GM21515 (cell line): ENCODE data around the gene DHPS.
A peak's percentile ranks its signal among the peaks of the same experiment; 100 is the strongest.
"Not testable (repeated sequence)": the region's sequence is repeated elsewhere in the genome, so short reads cannot be mapped to it uniquely, and the experiment has no call there.

Experiments
- ATAC-seq: cut with Tn5 transposase; IDR thresholded peaks from one replicate; pipeline ENCODE4 v1.9.1; 2021; ENCODE audit not compliant: unreplicated experiment

The DHPS gene

DNA sequence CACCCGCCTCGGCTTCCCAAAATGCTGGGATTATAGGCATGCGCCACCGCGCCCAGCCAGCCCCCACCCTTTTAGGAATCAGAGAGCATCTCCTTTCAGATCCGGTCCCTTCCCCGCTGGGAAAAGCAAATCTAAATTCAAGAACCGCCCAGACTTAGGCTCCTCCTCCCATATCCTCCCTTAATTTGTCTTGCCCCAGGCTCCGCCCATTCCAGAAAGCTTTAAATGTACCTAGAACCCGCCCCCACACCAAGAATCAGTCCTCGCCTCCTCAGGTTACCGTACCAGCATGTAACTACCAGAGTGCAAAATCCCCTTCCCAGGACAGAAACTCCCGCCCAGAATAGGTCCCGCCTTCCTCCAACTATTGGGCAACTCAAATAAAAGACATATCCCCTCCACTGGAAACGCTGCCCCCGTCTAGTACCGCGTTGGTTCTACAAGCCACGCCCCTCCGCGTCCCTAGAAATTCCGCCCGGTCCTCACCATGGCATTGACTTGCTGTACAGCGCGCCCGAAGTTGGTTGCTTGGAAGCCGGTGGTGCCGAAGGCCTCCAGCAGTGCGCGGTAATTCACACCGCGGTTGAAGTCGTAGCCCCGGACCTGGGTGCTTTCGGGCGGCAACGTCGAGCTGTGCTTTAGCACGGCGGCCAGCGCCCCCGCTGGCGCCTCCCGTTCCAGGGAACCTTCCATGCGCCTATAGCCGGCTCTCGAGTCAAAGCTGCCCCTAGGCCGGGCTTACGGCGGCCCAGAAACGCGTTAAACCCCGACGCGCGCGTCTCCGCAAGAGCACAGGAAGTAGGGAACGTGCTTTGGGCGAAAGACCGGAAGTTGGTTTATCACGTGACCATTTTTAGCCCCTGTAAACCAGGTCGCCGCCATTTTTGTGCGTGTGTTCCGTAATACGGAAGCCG, at the start of gene DHPS:
Gene DHPS (minus strand): TSS at position 807 of the 914 bp plus-strand sequence. CDS start 114 bp downstream, at position 693.
- peak; percentile 54 for ATAC-seq

DNA sequence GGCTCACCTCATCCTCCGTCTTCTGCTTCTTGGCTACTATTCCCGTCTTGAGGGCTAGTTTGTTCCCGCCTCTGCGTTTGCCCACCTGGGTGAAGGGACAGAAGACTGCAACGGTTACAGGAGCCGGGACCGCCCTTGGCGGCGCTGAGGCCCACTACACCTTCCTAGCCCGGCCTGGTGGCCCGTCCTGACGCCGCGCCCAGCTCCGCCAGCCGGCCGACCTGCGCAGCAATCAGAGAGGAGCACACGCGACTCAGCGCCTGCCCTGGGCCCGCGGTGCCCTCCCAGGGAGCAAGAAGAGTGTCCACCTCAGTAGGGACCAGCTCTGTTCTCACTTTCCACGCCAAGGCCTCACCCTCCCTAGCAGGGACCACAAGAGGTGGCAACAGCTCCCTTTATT, 49.7 kb upstream of the DHPS start:
- no peak for ATAC-seq

DNA sequence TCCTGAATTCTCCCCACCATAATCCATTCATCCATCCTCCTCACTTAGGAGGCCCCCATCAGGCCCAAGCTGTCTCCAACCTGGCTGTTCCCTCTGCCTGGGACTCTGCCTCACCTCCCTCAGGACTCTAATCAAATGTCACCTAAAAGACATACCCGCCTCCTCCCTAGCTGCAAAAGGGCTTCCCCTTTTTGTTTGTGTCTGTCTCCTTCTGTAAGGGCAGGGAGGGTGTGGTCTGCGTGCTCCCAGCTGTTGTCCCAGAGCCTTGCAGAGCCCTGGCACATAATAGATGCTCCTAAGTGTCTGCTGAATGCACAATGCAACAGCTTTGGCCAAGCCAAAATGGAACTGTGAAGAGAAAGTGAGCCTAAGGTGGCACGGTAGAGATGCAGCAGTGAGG, 48.4 kb upstream of the DHPS start:
- ATAC-seq = no peak

DNA sequence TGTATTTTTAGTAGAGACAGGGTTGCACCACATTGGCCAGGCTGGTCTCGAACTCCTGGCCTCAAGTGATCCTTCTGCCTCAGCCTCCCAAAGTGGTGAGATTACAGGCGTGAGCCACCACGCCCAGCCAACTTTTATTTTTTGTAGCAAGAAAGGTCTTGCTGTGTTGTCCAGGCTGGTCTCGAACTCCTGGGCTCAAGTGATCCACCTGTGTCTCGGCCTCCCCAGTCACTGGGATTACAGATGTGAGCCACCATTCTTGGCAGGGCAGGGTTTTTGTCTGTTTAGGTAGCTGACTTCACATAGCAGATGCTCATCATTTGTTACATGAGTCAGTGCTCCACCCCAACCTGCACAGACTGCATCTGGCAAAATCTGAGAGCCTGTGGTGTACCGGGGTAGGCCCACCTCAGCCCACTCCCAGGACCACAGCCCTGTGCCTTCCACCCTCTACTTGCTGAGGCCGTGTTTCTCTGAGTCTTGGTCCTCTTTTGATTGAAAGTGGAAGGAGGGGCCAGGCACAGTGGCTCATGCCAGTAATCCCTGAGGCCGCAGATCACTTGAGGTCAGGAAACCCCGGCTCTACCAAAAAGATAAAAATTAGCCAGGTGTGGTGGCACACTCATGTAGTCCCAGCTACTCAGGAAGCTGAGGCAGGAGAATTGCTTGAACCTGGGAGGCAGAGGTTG, 46.2 kb upstream of the DHPS start:
- ATAC-seq = no peak

DNA sequence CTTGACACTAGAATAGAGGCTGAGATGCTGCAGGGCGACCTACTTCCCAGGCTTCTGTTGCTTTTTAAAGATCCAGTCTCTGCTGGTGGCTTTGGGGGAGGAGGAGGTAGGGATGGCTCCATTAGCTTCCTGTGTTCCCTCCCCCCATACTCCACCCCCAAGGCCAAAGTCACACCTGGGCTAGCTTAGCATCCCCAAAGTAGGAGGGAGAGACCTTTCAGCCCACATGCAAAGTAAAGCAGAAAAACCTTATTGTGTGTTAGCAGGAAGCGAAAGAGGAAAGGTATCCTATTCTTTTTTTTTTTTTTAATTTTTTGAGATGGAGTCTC, 45.3 kb upstream of the DHPS start:
- ATAC-seq = no peak

DNA sequence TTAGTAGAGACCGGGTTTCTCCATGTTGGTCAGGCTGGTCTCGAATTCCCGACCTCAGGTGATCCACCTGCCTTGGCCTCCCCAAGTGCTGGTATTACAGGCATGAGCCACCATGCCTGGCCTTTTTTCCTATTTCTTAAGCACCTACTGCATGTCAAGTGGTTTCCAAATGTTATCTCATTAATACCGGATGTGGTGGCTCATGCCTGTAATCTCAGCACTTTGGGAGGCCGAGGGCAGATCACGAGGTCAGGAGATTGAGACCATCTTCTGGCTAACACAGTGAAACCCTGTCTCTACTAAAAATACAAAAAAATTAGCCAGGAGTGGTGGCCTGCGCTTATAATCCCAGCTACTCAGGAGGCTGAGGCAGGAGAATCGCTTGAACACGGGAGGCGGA, 43.9 kb upstream of the DHPS start:
- not testable (repeated sequence) for ATAC-seq

DNA sequence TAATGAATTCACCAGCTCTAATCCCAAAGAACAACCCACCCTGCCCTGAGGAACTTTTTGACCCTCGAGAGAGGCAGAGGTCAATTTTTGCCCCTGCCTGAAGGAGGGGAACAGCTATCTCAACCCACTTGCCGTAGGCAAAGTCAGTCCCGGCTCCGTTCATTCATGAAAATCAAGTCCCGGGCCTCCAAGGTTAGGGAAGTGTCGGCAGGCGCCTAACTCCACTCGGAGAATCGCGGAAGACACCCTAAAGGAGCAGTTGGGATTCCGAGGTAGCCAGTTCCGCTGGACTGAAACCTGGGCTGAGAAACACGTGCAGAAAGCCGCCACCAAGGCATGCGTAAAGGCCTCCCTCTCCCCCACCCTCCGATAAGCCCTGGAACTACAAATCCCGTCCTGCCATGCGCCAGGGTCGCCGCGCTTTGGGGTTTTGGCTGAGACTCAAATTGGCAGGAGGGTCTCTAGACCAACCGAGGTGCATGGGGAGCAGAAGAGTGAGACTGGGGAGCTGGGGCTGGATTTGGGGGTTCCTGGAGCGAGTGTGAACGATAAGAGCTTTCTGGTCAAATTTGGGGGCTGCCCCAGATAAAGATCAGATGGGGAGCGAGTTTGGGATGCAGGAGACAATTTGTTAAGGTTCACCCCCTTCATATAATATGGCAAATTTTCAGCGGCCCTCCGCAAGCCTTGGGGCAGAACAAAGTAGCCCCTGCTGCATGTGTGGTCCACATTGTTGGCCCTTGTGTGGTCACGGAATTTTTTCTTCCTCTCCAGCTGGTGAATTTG, 42.2 kb upstream of the DHPS start, which contains the start of gene TNPO2:
Gene TNPO2 (minus strand): TSS at position 292 of the 786 bp plus-strand sequence. CDS start 2,955 bp downstream, outside the sequence.
- no peak for ATAC-seq

DNA sequence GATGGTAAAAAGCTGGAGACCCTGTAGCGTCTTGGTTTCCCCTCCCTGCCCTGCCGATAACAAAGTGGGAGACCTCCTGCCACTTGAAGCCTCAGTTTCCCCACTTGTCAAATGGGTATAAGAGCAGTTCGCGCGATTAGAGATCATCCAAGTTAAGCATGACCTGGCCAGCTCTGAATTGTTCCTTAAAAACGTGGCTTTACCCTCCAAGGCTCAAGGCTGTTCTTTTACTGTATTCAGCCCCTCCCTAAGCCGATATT, 41.6 kb upstream of the DHPS start:
- no peak for ATAC-seq

DNA sequence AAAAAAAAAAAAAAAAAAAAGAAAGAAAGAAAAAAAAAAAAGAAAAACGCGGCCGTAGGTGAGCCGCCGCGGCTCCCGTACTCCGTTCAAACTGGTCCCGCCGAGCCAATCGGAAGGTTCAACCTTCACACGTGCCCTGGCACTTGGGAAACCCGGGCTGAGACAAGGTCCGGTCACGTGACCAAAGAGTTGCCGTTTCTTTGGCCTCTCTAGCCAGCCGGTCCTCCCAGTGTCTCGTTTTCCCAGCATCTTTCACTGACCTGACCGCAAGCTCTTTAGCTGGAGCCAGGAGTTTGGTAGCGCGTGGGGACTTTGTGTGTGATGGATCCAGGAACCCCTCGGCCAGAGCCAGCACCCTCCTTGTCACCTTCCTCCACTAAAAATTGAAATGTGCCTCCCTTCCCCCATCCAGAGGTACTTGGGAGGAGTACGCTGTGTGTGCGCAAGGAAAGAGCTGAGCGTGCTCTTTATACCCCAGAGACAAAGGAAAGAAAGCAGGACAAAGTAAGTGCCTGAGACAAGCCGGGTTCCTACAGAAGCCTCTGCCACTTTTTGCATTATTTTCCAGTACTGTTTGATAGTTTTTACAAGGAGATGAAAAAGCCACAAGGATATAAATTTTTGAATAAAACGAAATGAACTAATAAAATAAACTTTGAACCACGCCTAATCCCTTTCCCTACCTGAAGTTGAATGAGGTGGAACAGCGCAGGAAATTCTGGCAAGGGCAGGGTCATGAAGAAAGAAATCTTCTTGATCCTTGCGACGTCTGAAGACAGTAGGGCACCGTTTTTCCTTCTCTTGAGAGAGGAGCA, 41.1 kb upstream of the DHPS start:
- ATAC-seq = peak; percentile 69

DNA sequence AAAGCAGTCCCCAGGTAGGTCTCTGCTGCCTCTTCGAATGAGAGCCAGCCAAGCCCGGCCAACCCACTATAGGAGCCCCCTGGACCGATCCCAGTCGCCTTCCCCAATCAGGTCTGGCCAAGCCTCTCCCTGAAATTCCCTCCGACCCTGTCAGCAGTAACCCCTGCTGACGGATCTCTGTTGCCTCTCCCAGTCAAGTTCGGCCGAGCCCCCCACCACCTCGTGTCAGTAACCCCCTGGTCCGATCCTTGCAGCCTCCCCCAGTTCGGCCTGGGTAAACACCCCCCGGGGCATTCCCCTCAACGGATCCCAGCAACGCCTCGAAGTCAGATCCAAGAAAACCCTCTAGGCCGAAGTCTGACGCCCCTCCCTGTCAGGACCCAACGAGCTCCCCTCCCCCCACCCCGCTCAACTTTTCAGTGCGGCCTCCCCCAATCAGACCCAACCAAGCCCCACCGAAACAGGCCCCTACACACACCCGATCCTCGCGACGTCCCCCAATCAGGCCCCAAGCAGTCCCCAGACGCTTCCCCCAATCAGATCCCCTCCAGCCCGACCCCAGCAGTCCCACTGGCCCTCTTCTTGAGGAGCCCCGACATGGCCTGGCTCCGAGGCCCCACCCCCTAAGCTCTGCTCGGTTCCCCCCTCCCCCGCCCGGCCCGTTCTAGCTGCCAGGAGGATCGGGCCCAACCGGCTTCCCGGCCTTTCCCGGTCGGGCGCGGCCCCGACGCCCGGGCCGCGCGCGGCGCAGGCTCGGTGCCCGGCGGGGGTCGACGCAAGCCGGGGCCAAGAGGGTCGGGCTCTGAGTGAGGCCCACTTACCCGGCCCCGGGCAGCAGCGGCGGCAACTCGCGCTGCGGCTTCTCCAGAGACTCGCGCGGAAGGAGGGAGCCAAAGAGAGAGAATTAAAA, 40.2 kb upstream of the DHPS start:
- peak; percentile 29 for ATAC-seq

DNA sequence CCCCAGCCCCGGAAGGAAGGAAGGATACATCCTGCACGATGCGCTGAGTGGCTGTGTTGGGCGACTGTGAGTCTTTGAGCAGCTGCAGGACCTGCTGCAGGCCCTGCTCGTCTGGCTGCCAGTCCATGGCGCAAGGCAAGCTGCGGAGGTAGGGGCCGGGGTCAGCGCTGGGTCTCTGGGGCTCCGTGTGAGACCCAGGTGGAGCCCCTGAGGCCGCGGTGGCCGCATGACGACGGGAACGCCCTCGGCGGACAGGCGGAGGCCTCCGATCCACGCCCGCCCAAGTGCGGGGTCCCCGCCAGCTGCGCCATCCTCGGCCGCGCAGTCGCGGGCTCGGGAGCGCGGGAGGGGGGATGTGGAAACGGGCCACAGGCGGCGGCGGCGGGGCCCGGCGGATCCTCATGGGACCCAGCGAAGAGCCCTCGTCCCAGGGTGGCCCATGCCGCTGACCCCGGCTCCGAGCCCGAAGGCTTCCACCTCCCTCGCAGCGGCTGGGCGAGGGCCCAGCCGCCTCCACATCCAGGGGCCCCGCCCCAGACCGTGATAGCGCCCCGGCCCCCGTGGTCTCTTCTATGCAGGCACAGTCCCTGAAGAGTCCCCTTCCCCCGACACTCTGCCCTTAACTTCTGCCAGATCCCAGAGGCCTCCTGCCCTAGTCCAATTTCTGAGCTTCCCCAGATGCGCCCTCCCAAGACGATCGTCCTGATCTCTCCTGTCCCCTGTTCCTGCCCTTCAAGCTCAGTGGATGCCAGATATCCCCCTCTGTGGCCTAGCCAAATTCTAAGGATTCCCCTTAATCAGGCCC, 39.4 kb upstream of the DHPS start:
- ATAC-seq = no peak

DNA sequence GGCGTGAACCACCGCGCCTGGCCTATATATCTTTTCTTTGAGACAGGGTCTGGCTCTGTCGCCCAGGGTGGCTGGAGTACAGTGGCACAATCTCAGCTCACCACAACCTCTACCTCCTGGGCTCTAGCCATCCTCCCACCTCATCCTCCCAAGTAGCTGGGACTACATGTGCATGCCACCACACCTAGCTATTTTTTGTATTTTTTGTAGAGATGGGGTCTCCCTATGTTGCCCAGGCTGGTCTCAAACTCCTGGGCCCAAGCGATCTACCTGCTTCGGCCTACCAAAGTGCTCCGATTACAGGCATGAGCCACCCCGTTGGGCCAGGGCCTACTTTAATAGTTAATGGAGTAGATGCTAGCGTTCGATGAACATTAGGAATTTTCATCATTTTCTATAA, 38.6 kb upstream of the DHPS start:
- ATAC-seq = no peak

DNA sequence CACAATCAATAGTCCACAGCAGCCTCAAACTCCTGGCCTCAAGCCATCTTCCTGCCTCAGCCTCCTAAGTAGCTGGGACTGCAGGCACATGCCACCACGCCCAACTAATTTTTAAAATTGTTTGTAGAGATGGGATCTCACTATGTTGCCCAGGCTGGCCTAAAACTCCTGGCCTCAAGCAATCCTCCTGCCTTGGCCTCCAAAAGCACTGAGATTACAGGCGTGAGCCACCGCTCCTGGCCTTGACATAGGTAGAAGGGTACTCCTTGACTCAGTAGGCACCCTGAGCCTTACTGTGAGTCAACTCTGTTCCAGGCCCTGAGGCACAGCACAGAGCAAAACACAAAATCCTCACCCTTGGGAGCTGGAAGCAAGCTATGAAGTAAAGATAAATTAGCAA, 34.2 kb upstream of the DHPS start:
- no peak for ATAC-seq

DNA sequence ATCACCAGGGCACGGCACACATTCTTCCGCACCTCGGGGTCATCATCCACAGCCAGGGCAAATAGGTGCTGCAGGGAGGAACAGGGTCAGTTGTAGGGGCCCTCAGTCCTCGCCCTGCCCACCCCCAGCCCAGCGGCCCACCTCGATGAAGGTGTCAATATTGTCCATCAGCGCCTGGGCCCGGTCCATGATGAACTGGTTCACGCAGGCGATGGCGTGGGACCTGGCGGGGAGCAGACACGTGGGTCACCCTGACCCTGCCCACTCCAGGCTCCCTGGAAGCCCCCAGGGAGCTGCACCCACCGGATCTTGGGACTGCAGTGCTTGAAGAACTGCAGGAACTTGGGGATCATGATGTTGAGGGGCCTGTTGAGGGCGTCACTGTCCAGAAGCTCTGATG, 33.4 kb upstream of the DHPS start:
- ATAC-seq = no peak

DNA sequence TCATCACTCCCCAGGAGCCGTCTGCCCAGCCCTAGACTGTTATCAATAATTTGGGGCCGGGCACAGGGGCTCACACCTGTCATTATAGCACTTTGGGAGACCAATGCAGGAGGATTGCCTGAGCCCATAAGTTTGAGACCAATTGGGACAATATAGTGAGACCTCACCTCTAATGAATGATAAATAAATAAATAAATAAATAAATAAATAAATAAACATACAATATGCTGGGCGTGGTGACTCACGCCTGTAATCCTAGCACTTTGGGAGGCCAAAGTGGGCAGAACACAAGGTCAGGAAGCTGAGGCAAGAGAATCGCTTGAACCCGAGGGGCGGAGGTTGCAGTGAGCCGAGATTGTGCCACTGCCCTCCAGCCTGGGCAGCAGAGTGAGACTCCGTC, 31.6 kb upstream of the DHPS start:
- ATAC-seq = not testable (repeated sequence)

DNA sequence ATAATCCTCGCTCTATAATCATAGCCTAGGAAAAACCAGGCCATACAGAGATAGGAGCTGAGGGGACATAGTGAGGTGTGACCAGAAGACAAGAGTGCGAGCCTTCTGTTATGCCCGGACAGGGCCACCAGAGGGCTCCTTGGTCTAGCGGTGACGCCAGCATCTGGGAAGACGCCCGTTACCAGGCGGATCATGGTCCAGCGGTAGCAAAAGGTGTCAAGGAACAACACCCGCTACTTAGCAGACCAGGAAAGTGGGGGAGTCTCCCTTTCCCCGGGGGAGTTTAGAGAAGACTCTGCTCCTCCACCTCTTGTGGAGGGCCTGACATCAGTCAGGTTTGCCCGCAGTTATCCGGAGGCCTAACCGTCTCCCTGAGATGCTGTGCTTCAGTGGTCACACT, 30.4 kb upstream of the DHPS start:
- ATAC-seq = not testable (repeated sequence)

DNA sequence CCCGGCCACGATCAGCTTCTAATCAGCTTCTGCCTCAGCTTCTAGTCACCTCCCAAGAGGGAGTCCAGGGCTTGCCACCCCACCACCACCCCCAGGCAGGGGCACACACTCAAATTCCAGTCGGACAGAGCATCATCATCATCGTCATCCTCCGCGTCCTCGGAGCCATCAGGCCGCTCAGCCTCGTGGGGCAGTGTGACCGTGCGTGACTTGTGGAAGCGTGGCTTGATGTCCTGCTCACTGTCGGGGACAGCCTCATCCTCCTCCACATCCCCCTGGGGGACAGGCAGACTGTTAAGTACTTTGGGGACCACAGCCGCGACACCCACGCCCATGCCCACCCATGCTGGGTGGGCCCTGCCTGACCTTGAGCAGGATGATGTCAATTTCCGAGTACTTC, 29.5 kb upstream of the DHPS start:
- ATAC-seq = no peak

DNA sequence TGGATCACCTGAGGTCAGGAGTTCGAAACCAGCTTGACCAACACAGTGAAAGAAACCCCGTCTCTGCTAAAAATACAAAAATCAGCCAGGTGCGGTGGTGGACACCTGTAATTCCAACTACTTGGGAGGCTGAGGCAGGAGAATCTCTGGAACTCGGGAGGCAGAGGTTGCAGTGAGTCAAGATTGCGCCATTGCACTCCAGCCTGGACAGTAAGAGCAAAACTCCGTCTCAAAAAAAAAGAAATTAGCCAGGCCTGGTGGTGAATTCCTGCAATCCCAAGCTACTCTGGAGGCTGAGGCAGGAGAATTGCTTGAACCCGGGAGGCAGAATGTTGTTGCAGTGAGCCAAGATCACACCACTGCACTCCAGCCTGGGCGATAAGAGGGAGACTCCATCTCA, 27.0 kb upstream of the DHPS start:
- no peak for ATAC-seq

DNA sequence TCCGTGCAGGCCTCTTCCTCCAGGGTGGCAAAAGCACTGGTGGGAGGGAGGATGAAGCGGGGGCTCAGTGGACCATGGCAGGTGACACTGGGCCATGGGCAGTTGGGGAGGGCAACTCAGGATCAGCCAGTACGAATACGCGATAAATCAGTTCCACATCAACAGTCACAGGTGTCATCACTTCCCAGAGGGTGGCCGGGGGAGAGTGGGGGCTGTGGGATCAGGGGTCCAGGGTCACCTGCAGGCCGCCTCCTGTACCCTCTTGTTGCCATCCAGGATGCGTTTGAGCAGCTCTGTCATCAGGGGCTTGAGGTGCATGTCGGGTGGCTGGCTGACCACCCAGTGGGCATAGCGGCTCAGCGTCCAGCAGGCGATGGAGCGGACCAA, 24.6 kb upstream of the DHPS start:
- ATAC-seq = no peak
